ENCODE measurements around the gene RARB. TPM values are rescaled to one million over a fixed set of nuclear protein-coding genes. Genes with fewer than 3 reads are reported as not detected.

Gene RARB
- total RNA-seq, 2 donors from 2014 or later, result 21.5 to 21.9 TPM

- H3K27ac ChIP-seq (ENCODE audit: low read depth, low read length), result no peak overlapping the region
- no peaks in the 10 kb centered on the region for H3K9me3 Mint-ChIP-seq
- no peak for TF ChIP-seq CTCF (conservative IDR thresholded peaks at IDR 0.05)
Observed at GRCh38 chr3:25620493-25620892, 192.4 kb downstream of the RARB start.

DNA sequence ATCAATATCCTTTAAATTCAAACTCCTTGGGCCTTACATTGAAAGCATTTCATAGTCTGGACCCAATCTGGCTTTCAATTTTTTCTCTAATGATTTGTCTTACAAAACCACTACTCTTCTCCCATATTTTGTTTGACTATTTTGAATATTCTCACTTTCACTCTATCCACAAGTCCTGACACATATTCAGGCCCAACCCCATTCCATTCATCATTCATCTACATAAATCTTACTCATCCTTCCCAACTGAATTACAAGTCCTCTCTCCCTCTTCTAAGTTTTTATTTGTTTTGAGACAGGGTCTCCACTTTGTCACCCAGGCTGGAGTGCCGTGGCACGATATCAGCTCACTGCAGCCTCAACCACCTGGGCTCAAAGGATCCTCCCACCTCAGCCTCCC lies 193.0 kb downstream of the RARB start:
- Mint-ChIP-seq H3K27ac (no peak overlapping the region), H3K36me3 (ENCODE audit: low read depth) (peaks cover 71% of the 10 kb centered on the region), H3K27me3 (ENCODE audit: insufficient read depth) (no peaks in the 10 kb centered on the region), H3K4me1 (no peaks in the 10 kb centered on the region), H3K4me3 (no peak overlapping the region), H3K9me3 (no peaks in the 10 kb centered on the region)
- no peak overlapping the region for H3K4me3 ChIP-seq (ENCODE audit: low read length)
- no peak for TF ChIP-seq CTCF (conservative IDR thresholded peaks at IDR 0.05)
- H3K9me3 ChIP-seq (ENCODE audit: control insufficient read depth, low read length), result no peaks in the 10 kb centered on the region
- no peaks in the 10 kb centered on the region for H3K4me1 ChIP-seq (ENCODE audit: control insufficient read depth, insufficient read depth, low read length)
- no peaks in the 10 kb centered on the region for H3K27me3 ChIP-seq (ENCODE audit: control insufficient read depth, insufficient read depth, low read length, poor library complexity, severe bottlenecking)
- DNase-seq, result no peak
- H3K9ac ChIP-seq (ENCODE audit: extremely low read depth, low read length, poor library complexity, severe bottlenecking), result no peak overlapping the region
- H3K36me3 ChIP-seq (ENCODE audit: control insufficient read depth, insufficient read depth, low read length), result peaks cover 88% of the 10 kb centered on the region
- no peak overlapping the region for H3K27ac ChIP-seq (ENCODE audit: low read depth, low read length)
- 96 to 97% methylated on average over 2 of the region's 2 CpGs for WGBS, 2 experiments (ENCODE audit: insufficient coverage in 1 of 2, insufficient read length in 1 of 2)

More at GRCh38 chr3:25620493-25620892, 192.4 kb downstream of the RARB start:
- Histone ChIP-seq H3K36me3 (ENCODE audit: control insufficient read depth, insufficient read depth, low read length) (peaks cover 88% of the 10 kb centered on the region), H3K9ac (ENCODE audit: extremely low read depth, low read length, poor library complexity, severe bottlenecking) (no peak overlapping the region), H3K4me1 (ENCODE audit: control insufficient read depth, insufficient read depth, low read length) (no peaks in the 10 kb centered on the region), H3K9me3 (ENCODE audit: control insufficient read depth, low read length) (no peaks in the 10 kb centered on the region), H3K27me3 (ENCODE audit: control insufficient read depth, insufficient read depth, low read length, poor library complexity, severe bottlenecking) (no peaks in the 10 kb centered on the region), H3K4me3 (ENCODE audit: low read length) (no peak overlapping the region)
- H3K27ac Mint-ChIP-seq, result no peak overlapping the region
- H3K27me3 Mint-ChIP-seq (ENCODE audit: insufficient read depth), result no peaks in the 10 kb centered on the region
- H3K4me1 Mint-ChIP-seq, result no peaks in the 10 kb centered on the region
- peaks cover 67% of the 10 kb centered on the region for H3K36me3 Mint-ChIP-seq (ENCODE audit: low read depth)
- 93% methylated on average over 5 of the region's 5 CpGs; no CpG with 5 or more reads in 1 of the 2 experiments for WGBS, 2 experiments (ENCODE audit: insufficient coverage in 1 of 2, insufficient read length in 1 of 2)
- no peak overlapping the region for H3K4me3 Mint-ChIP-seq
- DNase-seq, result no peak

DNA sequence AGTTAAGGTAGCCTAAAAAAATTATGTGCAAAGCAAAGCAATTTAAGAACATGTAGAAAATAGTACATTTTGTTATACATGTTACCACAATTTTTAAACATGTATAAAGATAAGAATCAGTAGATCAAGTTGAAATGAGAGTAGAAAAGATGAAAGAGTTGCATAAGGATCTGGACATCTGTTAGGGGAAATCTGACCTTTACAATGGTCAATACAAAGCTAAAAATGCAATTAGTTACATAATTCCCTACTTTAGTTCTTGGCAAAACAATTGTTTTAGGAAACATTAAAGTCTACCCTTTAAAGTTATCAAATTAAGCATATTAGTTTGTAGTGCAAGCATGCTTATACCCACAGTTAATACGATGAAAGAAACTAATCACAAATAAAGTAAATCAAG lies 203.9 kb downstream of the RARB start:
- Histone ChIP-seq H3K36me3 (ENCODE audit: control insufficient read depth, insufficient read depth, low read length) (peaks cover 84% of the 10 kb centered on the region), H3K27me3 (ENCODE audit: control insufficient read depth, insufficient read depth, low read length, poor library complexity, severe bottlenecking) (no peaks in the 10 kb centered on the region), H3K9ac (ENCODE audit: extremely low read depth, low read length, poor library complexity, severe bottlenecking) (no peak overlapping the region), H3K27ac (ENCODE audit: low read depth, low read length) (no peak overlapping the region), H3K4me1 (ENCODE audit: control insufficient read depth, insufficient read depth, low read length) (peaks cover 3% of the 10 kb centered on the region), H3K4me3 (ENCODE audit: low read length) (no peak overlapping the region), H3K9me3 (ENCODE audit: control insufficient read depth, low read length) (no peaks in the 10 kb centered on the region)
- Mint-ChIP-seq H3K27me3 (ENCODE audit: insufficient read depth) (no peaks in the 10 kb centered on the region), H3K27ac (no peak overlapping the region), H3K36me3 (ENCODE audit: low read depth) (peaks cover 51% of the 10 kb centered on the region), H3K4me1 (peaks cover 33% of the 10 kb centered on the region), H3K4me3 (no peak overlapping the region), H3K9me3 (no peaks in the 10 kb centered on the region)
- WGBS, 2 experiments (ENCODE audit: insufficient coverage in 1 of 2, insufficient read length in 1 of 2), result 92% methylated on average over 1 of the region's 1 CpG; no CpG with 5 or more reads in 1 of the 2 experiments
- no peak for DNase-seq
- TF ChIP-seq CTCF (conservative IDR thresholded peaks at IDR 0.05), result no peak
